Tibial nerve (tissue), 4 donors: Measurements from ENCODE around the gene ANKRD27.

ENCODE experiments used
- EP300 ChIP-seq, 2 donors: sonication (generic); formaldehyde crosslinking; IDR thresholded peaks; one replicate each; pipeline ENCODE4 v1.6.1; 2017; ENCODE audit warnings: antibody characterized with exemption in 2 of 2, mild to moderate bottlenecking in 1 of 2
- POLR2A ChIP-seq, 2 donors: fragments of 450-650 bp; IDR thresholded peaks; one replicate each; pipeline ENCODE4 v1.6.1; 2017; ENCODE audit warnings: antibody characterized with exemption in 2 of 2, mild to moderate bottlenecking in 2 of 2, moderate library complexity in 2 of 2
- TF ChIP-seq, protein P1 (sequence below), 5 experiments: fragments of 200-600 bp in 3 of 5; fragments of 450-650 bp in 2 of 5; sonication (generic) in 3 of 5; IDR thresholded peaks; one replicate each; pipeline ENCODE4 v1.5.1; 2016 to 2019; ENCODE audit warnings: antibody characterized with exemption in 5 of 5, mild to moderate bottlenecking in 3 of 5, moderate library complexity in 2 of 5

DNA sequence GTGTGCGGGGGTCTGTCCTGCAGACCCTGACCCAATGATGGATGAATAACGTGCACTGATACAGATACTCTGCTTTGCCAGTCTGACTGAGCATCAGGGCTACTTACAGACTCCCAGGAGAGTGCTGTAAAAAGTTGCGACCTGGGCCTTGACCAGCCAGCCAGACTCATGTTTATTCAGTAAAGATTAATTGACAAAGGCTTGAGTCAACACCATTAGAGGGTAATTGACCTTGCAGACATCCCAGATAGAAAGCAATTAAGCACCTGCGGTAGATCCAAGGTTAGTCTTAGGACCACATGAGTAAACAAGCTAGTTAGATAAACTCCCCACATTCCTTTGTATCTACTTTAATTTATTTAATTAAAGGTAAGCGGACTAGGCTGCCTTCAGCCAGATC lies 27.0 kb upstream of the ANKRD27 start:
- no peak for TF ChIP-seq POLR2A (IDR thresholded peaks at IDR 0.05)
- TF ChIP-seq, protein P1, sequence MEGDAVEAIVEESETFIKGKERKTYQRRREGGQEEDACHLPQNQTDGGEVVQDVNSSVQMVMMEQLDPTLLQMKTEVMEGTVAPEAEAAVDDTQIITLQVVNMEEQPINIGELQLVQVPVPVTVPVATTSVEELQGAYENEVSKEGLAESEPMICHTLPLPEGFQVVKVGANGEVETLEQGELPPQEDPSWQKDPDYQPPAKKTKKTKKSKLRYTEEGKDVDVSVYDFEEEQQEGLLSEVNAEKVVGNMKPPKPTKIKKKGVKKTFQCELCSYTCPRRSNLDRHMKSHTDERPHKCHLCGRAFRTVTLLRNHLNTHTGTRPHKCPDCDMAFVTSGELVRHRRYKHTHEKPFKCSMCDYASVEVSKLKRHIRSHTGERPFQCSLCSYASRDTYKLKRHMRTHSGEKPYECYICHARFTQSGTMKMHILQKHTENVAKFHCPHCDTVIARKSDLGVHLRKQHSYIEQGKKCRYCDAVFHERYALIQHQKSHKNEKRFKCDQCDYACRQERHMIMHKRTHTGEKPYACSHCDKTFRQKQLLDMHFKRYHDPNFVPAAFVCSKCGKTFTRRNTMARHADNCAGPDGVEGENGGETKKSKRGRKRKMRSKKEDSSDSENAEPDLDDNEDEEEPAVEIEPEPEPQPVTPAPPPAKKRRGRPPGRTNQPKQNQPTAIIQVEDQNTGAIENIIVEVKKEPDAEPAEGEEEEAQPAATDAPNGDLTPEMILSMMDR (IDR thresholded peaks at IDR 0.05) = no peak
- TF ChIP-seq EP300 (IDR thresholded peaks at IDR 0.05) = no peak
